DND-41 (cell line): Measurements from ENCODE around the gene HSD17B7.

Source experiments
- EZH2 ChIP-seq: IDR thresholded peaks from 3 replicates; pipeline ENCODE4 v1.6.1; 2012; ENCODE audit warnings: borderline replicate concordance, low read depth, mild to moderate bottlenecking, moderate library complexity, low read length, inconsistent platforms; ENCODE audit not compliant: severe bottlenecking
- TF ChIP-seq, protein P1 (sequence below): IDR thresholded peaks from 2 replicates; pipeline ENCODE4 v1.5.1; 2012; ENCODE audit warnings: borderline replicate concordance, low read length, moderate library complexity, mild to moderate bottlenecking; ENCODE audit not compliant: poor library complexity, severe bottlenecking; ENCODE audit errors: extremely low read depth

DNA sequence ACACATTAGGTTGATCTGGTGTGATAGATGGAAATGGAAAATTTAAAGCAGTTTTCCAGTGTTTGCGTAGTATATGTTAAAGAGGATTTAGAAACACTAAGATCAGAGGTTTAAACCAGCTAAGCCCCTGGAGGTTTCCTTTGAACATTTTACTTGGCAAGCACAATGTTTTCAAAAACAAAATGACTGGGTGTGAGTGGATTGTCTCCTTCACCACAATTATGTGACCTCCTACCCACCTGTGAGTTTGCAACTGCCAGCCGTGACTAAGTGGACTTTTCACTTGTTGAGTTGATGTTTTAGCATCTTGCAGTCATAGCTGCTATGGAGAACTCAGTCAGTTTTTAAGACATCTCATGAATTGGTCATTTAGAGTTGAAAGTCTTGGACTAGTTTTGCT lies 65.8 kb downstream of the HSD17B7 start:
- TF ChIP-seq, protein P1, sequence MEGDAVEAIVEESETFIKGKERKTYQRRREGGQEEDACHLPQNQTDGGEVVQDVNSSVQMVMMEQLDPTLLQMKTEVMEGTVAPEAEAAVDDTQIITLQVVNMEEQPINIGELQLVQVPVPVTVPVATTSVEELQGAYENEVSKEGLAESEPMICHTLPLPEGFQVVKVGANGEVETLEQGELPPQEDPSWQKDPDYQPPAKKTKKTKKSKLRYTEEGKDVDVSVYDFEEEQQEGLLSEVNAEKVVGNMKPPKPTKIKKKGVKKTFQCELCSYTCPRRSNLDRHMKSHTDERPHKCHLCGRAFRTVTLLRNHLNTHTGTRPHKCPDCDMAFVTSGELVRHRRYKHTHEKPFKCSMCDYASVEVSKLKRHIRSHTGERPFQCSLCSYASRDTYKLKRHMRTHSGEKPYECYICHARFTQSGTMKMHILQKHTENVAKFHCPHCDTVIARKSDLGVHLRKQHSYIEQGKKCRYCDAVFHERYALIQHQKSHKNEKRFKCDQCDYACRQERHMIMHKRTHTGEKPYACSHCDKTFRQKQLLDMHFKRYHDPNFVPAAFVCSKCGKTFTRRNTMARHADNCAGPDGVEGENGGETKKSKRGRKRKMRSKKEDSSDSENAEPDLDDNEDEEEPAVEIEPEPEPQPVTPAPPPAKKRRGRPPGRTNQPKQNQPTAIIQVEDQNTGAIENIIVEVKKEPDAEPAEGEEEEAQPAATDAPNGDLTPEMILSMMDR, result no peak
- no peak for TF ChIP-seq EZH2
